ENCODE measurements around the gene CSF3. TPM values are rescaled to one million over a fixed set of nuclear protein-coding genes. Genes with fewer than 3 reads are reported as not detected.

CSF3 gene
- total RNA-seq, 1 experiment from 2014 or later = not detected

GRCh38 chr17:40063901-40064531, 48.8 kb downstream of the CSF3 start:
- DNase-seq (ENCODE audit: low read depth, low spot score) = no peak
- H3K4me1 ChIP-seq (ENCODE audit: control insufficient read depth in 1 of 2, insufficient read depth in 2 of 2, low read length in 2 of 2) = peaks cover 40 to 50% of the 10 kb centered on the region in 2 experiments
- H3K9me2 ChIP-seq (ENCODE audit: insufficient read depth) = no peaks in the 10 kb centered on the region
- no peak for ATAC-seq
- intact Hi-C loops (cut with micrococcal nuclease) = no loop called here
- BruUV-seq (replicated peaks) = TSS peak; percentile 52
- H3K36me3 ChIP-seq (ENCODE audit: control insufficient read depth in 1 of 2, insufficient read depth in 2 of 2, low read length in 2 of 2) = no peaks in the 10 kb centered on the region
- no peaks in the 10 kb centered on the region for H4K20me1 ChIP-seq (ENCODE audit: insufficient read depth)
- peak overlapping the region; percentile 81 to 92 for H3K4me3 ChIP-seq (replicated peaks in 1 of 2; ENCODE audit: low read depth in 1 of 2, low read length in 2 of 2)
- peaks cover under 1% of the 10 kb centered on the region; the same call in 1 of the 2 replicates for H3K79me2 ChIP-seq (ENCODE audit: insufficient read depth, low read length)
- no peaks in the 10 kb centered on the region for H3K27me3 ChIP-seq (ENCODE audit: insufficient read depth, low read length)
- no peak overlapping the region for H2AFZ ChIP-seq (ENCODE audit: low read depth, low read length, poor library complexity, severe bottlenecking)
- no peak for TF ChIP-seq SRF (IDR thresholded peaks at IDR 0.05; ENCODE audit: low read depth)
- no peak for TF ChIP-seq EZH2 (IDR thresholded peaks at IDR 0.05)
- TF ChIP-seq MAX (IDR thresholded peaks at IDR 0.05) = no peak
- no peak for TF ChIP-seq YY1 (IDR thresholded peaks at IDR 0.05; ENCODE audit: extremely low read depth, insufficient replicate concordance, low read depth, low read length)
- POLR2A ChIA-PET = interaction anchor here (0.9 to 1.9 kb wide), 2 partner anchors 36 to 76 kb away, joined by 3 to 6 read pairs; partner anchors contain the start of genes CASC3 and NR1D1
- H3K9me3 ChIP-seq (ENCODE audit: control insufficient read depth in 1 of 2, insufficient read depth in 1 of 2, low read depth in 1 of 2, low read length in 2 of 2) = no peaks in the 10 kb centered on the region
- no peak overlapping the region for H3K27ac ChIP-seq (ENCODE audit: low read depth, low read length)
- H3K9ac ChIP-seq (ENCODE audit: low read length) = peak overlapping the region; percentile 82
- peak overlapping the region; percentile 96 for H3K4me2 ChIP-seq (ENCODE audit: low read length)
- CTCF ChIA-PET = interaction anchor here (1.4 to 4.6 kb wide), 2 partner anchors 11 to 22 kb away, joined by 3 to 36 read pairs; no protein-coding TSS in a partner anchor
- RAD21 ChIA-PET (ENCODE audit: low non-redundant PET in 1 of 2, low total read pairs in 2 of 2, uncharacterized antibody in 2 of 2, unreplicated experiment in 2 of 2) = no interaction called here

GRCh38 chr17:40064971-40065768, 49.9 kb downstream of the CSF3 start:
- TF ChIP-seq ZBTB33 (IDR thresholded peaks at IDR 0.05; ENCODE audit: extremely low read depth, insufficient replicate concordance, low read length) (no peak), SP1 (IDR thresholded peaks at IDR 0.05; ENCODE audit: low read depth) (no peak), CBX3 (IDR thresholded peaks at IDR 0.05; ENCODE audit: low read depth) (no peak), ELF1 (IDR thresholded peaks at IDR 0.05; ENCODE audit: borderline replicate concordance, low read depth) (no peak), MAX (IDR thresholded peaks at IDR 0.05) (no peak), ZNF274 (IDR thresholded peaks at IDR 0.05; ENCODE audit: low read depth, low read length) (no peak), RAD21 (IDR thresholded peaks at IDR 0.05; ENCODE audit: low read depth) (no peak), CTCF (IDR thresholded peaks at IDR 0.05 in 2 of 3, conservative IDR thresholded peaks at IDR 0.05 in 1 of 3; ENCODE audit: borderline replicate concordance in 1 of 3, insufficient read depth in 1 of 3, low read depth in 2 of 3, low read length in 2 of 3) (no peak), ATF3 (IDR thresholded peaks at IDR 0.05) (no peak)
- ChIA-PET POLR2A (interaction anchor here (1.3 to 2.5 kb wide), 2 partner anchors 34 to 36 kb away, joined by 6 to 10 read pairs; partner anchors contain the start of gene NR1D1), RAD21 (ENCODE audit: low non-redundant PET in 1 of 2, low total read pairs in 2 of 2, uncharacterized antibody in 2 of 2, unreplicated experiment in 2 of 2) (no interaction called here), CTCF (interaction anchor here (0.7 to 4.6 kb wide), 5 partner anchors 10 to 334 kb away, joined by 3 to 36 read pairs (median 4); no protein-coding TSS in a partner anchor)
- Histone ChIP-seq H3K79me2 (ENCODE audit: insufficient read depth, low read length) (peaks cover 4% of the 10 kb centered on the region; the same call in 1 of the 2 replicates), H3K36me3 (ENCODE audit: control insufficient read depth in 1 of 2, insufficient read depth in 2 of 2, low read length in 2 of 2) (no peaks in the 10 kb centered on the region), H3K9me3 (ENCODE audit: control insufficient read depth in 1 of 2, insufficient read depth in 1 of 2, low read depth in 1 of 2, low read length in 2 of 2) (no peaks in the 10 kb centered on the region), H3K9me2 (ENCODE audit: insufficient read depth) (no peaks in the 10 kb centered on the region), H3K4me3 (replicated peaks in 1 of 2; ENCODE audit: low read depth in 1 of 2, low read length in 2 of 2) (no peak overlapping the region), H3K9ac (ENCODE audit: low read length) (peak overlapping the region; percentile 30; the same call in 1 of the 2 replicates), H3K27ac (ENCODE audit: low read depth, low read length) (no peak overlapping the region; the same call in 1 of the 2 replicates), H3K4me1 (ENCODE audit: control insufficient read depth in 1 of 2, insufficient read depth in 2 of 2, low read length in 2 of 2) (peaks cover 51 to 62% of the 10 kb centered on the region in 2 experiments), H4K20me1 (ENCODE audit: insufficient read depth) (no peaks in the 10 kb centered on the region), H3K27me3 (ENCODE audit: insufficient read depth, low read length) (no peaks in the 10 kb centered on the region), H3K4me2 (ENCODE audit: low read length) (peak overlapping the region; percentile 96), H2AFZ (ENCODE audit: low read depth, low read length, poor library complexity, severe bottlenecking) (no peak overlapping the region)
- BruUV-seq (replicated peaks) = no TSS peak
- no peak for DNase-seq (ENCODE audit: low read depth, low spot score)
- ATAC-seq = no peak
- intact Hi-C loops (cut with micrococcal nuclease) = no loop called here

All from HCT116 (cell line).